ENCODE data around the gene HDAC4.

GRCh38 chr2:239297142-239298004 is 103.4 kb downstream of the HDAC4 start:
- TF ChIP-seq, protein P1, sequence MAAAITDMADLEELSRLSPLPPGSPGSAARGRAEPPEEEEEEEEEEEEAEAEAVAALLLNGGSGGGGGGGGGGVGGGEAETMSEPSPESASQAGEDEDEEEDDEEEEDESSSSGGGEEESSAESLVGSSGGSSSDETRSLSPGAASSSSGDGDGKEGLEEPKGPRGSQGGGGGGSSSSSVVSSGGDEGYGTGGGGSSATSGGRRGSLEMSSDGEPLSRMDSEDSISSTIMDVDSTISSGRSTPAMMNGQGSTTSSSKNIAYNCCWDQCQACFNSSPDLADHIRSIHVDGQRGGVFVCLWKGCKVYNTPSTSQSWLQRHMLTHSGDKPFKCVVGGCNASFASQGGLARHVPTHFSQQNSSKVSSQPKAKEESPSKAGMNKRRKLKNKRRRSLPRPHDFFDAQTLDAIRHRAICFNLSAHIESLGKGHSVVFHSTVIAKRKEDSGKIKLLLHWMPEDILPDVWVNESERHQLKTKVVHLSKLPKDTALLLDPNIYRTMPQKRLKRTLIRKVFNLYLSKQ (tag by site-specific recombination; IDR thresholded peaks at IDR 0.05; ENCODE audit: borderline replicate concordance): no peak
- TF ChIP-seq, protein P2, sequence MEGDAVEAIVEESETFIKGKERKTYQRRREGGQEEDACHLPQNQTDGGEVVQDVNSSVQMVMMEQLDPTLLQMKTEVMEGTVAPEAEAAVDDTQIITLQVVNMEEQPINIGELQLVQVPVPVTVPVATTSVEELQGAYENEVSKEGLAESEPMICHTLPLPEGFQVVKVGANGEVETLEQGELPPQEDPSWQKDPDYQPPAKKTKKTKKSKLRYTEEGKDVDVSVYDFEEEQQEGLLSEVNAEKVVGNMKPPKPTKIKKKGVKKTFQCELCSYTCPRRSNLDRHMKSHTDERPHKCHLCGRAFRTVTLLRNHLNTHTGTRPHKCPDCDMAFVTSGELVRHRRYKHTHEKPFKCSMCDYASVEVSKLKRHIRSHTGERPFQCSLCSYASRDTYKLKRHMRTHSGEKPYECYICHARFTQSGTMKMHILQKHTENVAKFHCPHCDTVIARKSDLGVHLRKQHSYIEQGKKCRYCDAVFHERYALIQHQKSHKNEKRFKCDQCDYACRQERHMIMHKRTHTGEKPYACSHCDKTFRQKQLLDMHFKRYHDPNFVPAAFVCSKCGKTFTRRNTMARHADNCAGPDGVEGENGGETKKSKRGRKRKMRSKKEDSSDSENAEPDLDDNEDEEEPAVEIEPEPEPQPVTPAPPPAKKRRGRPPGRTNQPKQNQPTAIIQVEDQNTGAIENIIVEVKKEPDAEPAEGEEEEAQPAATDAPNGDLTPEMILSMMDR (tag by site-specific recombination; IDR thresholded peaks at IDR 0.05): no peak
- no peak for TF ChIP-seq ZNF658 (tag by site-specific recombination; IDR thresholded peaks at IDR 0.05)
- TF ChIP-seq ZBTB11 (tag by site-specific recombination; conservative IDR thresholded peaks at IDR 0.05; ENCODE audit: low read depth): no peak
